NCI-H128 (cell line): Measurements from ENCODE around the gene ATP6V1F.

Source experiments
- DNase-seq: peaks from one replicate; lab custom pipeline; 2025; ENCODE audit not compliant: unreplicated experiment; lab: John Stamatoyannopoulos, UW

ATP6V1F gene

GRCh38 chr7:128867842-128868623 lies 5.4 kb downstream of the ATP6V1F start:
- DNase-seq = no peak

GRCh38 chr7:128868624-128869137 lies 6.0 kb downstream of the ATP6V1F start:
- no peak for DNase-seq

DNA sequence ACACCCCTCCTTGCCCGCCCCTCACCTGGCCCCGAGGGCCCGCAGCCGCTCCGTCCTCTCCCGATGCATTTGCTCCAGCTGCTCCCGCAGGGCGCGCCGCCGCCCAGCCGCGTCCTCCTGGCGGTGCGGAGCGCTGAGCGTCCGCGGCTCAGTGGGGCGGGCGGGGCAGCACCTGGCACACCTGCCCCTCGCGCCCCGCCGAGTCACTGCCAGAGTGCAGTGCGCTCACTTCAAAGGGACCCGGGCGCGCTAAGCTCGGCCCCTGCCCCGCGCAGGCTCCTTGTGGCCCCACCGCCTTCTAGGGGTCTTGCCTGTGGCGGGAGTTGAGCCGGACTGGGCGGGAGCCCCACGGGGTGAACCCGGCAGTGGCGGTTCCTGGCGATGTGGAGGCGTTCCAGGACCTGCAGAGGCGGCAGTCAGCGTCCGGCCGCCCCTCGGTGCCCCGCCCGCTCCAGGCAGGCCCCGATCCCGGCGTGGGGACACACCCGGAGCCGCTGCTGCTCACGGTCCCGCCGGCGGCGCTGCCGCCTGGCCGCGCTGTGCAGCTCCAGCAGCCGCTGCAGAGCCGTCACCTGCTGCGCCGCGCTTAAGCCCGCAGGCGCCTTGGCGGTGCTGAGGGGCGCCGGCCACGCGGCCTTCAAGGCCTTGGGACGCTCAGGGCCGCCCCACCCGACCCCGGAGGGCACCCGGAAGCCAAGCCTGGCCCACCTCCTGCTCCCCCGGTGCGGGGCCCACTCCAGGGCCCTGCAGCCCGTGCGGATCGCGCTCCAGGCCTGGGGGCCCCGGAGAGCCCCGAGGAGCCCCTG lies 6.7 kb downstream of the ATP6V1F start:
- DNase-seq = peak; percentile 49

DNA sequence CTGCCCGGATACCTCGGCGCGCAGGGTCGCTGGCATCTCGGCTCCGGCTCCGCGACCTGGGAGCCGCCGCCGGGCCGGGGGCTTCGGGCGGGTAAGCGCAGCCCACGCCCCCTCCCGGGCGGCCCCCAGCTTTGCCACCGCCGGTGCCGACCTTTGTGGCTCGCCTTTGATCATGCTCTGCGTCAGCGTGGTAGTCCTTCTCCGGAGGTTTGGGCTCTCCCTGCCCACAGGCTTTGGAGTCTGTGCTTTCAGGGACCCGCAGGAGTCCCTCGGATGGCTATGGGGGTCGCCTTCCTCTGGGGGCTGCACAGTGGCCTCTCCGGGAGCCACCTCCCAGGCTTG lies 7.3 kb downstream of the ATP6V1F start:
- no peak for DNase-seq

DNA sequence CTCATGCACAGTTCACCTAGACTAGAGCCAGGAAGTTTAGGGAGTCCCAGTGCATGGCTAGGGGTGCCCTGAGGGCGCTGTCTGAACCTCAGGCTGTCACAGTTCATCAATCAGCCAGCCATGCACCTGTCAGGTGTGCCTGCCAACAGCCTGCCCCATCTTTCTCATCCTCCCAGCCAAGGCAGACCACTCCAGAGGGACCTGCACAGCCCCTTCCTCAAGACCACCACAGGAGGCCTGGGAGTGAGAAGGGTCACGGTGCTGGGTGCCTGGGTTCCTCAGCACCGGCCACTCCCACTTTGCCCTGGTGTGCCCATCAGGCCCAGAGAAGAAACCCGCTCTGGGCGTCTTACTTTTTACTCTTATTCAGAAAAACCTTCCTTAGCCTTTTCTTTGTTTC lies 8.4 kb downstream of the ATP6V1F start:
- DNase-seq = no peak

DNA sequence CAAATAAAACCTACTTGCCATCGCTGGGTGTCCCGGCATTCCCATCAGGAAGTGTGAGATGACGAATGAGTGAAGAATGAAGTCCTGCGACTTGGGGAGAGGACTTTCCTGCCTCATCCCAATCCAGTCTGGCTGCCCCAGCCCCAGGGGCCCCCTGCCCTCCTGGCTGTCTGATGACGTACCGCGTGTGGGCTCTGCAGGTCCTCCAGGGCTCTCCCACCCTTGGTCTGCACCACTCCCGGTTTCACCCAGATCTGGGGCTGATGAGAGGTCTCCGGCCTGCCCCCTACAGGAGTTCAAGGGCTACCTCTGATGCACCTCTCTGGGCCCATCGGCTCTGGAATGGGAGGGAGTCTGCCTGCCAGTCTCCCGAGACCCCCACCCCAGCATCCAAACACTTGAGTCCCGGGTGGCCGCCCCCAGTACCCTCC lies 9.8 kb downstream of the ATP6V1F start:
- no peak for DNase-seq

DNA sequence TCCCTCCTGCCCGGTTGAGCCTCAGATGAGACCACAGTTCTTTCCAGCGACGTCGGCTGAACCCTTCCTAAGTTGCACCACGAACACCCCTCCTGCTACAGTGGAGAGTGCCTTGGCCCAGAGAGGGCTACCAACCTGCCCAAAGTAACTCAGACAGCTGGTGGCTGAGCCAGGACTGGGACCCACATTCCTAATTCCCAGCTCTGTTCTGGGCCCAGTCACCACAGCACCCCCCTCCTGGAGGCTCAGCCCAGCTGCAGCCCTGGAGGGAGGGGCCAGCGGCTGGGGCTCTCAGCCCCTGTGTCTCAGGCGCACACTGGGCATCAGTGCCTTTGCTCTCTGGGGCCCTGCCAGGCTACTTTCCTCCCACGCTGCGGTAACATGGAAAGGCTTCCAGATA lies 10.6 kb downstream of the ATP6V1F start:
- DNase-seq = no peak

DNA sequence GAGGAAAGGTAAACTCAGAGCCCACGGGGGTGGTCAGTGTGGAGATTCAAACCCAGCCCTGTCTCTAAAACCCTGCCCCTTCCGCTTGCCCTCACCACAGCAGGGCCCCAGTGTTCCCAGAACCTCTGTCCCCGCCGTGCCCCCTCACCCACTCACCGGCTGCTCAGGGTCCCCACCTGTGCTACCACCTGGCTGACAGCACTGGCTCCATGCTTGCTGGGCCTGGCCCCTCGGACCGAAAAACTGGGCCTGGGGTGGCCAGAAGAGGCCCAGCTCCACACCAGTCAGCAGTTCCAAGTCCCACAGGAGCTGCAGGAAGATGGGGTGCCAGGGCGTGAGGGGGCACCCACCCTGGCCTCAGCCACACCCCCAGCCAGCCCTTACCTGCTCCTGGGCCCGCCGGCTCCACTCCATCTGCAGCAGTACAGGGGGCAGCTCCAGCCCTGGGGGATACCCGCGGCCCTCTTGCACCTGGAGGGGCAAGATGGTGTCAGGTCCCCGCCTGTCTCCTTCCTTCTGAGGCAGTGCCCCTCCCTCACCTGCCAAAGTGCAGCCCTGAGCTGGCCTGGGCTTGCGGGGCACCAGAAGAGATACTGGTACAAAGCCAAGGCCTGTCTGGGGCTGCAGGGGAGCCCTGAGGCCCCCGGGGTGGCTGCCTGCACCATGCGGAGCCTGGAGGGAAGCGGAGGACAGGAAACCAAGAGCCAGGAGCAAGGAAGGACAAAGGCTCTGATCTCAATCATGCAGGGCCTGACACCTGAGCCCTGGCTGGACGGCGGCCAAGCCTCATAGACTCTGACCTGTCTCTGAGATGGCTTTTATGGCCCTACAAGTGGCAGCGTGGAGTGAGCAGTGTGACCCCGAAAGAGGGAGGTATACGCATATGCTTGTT lies 11.7 kb downstream of the ATP6V1F start:
- peak; percentile 57 for DNase-seq

GRCh38 chr7:128875523-128875948 lies 12.9 kb downstream of the ATP6V1F start:
- DNase-seq = no peak

GRCh38 chr7:128876127-128876526 lies 13.5 kb downstream of the ATP6V1F start:
- no peak for DNase-seq

GRCh38 chr7:128876586-128876977 lies 13.9 kb downstream of the ATP6V1F start:
- no peak for DNase-seq

GRCh38 chr7:128876978-128877755 lies 14.5 kb downstream of the ATP6V1F start:
- DNase-seq = no peak

GRCh38 chr7:128877756-128878120 lies 15.1 kb downstream of the ATP6V1F start:
- DNase-seq = no peak

DNA sequence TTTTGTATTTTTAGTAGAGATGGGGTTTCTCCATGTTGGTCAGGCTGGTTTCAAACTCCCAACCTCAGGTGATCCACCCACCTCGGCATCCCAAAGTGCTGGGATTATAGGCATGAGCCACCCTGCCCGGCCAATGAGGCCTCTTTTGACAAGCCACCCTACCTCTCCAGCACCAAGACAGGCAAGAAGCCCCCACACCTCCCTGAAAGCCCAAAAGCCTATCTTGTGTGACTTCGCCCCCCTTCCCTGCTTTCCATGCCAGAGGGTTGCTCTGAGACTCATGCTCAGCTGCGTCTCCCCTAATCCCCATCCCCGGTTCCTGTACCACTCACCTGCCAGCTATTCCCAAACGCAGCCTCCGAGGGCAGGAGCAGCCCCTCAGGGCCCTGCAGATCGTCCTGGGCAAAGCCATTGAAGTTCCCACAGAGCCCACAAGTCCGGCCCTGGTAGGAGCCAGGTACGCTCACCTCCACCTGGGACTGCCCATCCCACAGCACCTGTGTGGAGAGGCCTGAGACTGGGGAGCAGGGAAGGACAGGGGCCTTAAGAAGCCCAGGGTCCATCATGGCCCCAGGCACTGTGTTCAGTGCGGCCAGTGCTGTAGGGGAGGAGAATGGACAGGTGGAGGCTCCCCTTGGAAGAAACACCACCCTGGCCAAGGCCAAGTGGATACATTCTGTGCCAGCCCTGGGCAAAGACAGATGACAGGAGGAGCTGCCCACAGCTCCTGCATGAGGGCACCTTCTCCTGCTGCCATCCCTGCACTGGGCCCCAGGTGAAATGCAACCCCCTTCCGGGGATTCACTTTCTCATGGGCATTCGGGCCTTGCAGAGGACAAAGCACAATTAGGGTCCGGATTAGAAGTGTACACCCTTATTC lies 15.8 kb downstream of the ATP6V1F start:
- no peak for DNase-seq

DNA sequence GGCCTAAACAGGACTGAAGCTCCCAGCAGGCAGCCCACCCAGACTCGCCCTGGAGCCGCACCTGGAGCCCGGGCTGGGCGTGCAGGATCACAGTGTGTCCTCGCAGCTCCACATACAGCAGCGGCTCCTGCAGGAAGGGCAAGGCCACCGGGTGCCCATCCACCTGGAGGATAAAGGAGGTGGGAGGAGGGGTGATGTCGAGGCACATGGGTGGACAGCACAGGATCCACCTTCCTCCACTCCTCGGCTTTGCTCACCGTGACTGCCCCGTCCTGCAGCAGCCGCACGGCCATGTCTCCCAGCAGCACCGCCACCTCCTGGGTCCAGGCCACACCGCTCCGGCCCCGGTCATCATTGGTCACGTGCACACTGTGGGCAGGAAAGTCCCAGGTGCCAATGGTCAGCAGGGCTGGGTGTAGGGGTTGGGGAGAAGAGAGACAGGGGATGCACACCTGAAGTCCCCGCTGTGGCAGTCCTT lies 16.8 kb downstream of the ATP6V1F start:
- DNase-seq = no peak

- peak; percentile 68 for DNase-seq
Observed at GRCh38 chr7:128879939-128880746, 17.5 kb downstream of the ATP6V1F start.

- DNase-seq = no peak
Observed at GRCh38 chr7:128880791-128881457, 18.3 kb downstream of the ATP6V1F start.
